GM19023 (cell line): ENCODE measurements around the gene MFSD11.
"Not testable (repeated sequence)": the region's sequence is repeated elsewhere in the genome, so short reads cannot be mapped to it uniquely, and the experiment has no call there.

Experiments used
- ATAC-seq: cut with Tn5 transposase; IDR thresholded peaks from one replicate; pipeline ENCODE4 v1.9.1; 2021; ENCODE audit warnings: mild to moderate bottlenecking, moderate library complexity; ENCODE audit not compliant: unreplicated experiment

Gene MFSD11

DNA sequence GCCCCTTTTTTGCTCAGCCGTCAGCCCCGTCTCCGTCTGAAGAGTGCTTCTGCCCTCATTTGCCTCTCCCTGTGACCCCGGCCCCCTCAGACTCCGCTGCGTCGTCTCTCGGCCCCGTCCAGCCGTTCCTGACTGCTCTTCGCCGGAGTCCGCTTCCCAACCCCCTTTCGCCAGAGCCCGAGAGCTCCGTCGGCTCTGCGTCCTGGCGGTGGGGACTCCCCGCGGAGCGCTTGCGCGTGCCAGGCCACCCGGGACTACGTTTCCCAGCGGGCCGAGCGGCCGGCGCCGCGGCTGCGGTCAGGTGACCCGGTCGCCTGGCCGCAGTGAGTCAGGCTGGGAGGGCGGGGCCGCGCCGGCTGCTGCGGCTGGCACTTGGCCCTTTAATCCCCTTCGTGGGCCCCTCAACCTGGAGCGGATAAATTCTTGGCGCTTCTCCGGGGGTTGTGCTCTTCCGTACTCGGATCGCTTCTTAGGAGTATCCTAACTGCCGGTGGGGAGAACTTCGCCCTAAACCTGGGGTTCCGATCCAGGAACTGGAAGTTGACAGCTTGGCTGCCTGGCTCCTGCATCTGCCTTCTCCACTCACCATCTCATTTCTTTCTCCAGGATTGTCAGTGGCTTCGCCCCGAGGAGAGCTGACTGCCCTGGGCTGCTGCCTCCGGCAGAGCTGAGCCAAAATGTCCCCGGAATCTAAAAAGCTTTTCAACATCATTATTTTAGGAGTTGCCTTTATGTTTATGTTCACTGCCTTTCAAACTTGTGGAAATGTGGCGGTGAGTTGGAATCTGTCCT is at the start of gene MFSD11:
Gene MFSD11 (plus strand): TSS at position 444 of the 792 bp plus-strand sequence. CDS start 234 bp downstream, at position 678.
- peak; percentile 60 for ATAC-seq

DNA sequence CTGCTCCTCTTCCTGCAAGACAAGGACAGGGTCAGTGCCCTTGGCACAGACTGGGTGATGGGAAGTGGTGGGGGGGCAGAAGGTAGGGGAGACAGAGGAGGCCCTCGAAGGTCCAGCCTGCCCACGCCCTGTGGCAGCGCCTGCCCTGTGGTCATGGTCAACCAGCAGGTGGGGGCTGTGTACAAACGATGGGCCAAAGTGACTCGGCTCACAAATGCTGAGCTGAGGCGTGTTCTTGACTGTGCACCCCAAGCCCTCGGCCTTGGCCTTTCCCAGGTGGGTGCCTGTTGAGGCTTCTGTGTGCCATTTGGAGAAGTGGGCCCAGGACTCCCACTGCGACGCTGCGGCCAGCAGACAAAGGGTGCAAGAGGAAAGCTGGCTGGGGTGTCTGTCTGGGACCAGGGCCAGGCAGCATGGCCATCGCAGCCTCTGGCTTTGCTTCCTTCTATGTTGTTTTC is 49.7 kb upstream of the MFSD11 start:
- no peak for ATAC-seq

DNA sequence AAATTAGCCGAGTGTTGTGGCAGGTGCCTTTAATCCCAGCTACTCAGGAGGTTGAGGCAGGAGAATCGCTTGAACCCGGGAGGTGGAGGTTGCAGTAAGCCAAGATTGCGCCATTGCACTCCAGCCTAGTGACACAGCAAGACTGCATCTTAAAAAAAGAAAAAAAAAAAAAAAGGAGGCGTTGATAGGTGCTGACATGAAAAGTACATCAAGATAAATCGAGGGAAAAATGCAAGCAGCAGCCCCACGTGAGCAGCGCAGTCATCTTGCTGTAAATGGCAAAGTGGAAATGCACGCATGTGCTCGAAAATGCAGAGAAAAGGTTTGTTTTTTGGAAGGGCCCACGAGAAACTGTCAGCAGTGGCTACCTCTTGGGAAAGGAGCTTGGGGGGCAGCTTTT is 48.1 kb upstream of the MFSD11 start:
- no peak for ATAC-seq

DNA sequence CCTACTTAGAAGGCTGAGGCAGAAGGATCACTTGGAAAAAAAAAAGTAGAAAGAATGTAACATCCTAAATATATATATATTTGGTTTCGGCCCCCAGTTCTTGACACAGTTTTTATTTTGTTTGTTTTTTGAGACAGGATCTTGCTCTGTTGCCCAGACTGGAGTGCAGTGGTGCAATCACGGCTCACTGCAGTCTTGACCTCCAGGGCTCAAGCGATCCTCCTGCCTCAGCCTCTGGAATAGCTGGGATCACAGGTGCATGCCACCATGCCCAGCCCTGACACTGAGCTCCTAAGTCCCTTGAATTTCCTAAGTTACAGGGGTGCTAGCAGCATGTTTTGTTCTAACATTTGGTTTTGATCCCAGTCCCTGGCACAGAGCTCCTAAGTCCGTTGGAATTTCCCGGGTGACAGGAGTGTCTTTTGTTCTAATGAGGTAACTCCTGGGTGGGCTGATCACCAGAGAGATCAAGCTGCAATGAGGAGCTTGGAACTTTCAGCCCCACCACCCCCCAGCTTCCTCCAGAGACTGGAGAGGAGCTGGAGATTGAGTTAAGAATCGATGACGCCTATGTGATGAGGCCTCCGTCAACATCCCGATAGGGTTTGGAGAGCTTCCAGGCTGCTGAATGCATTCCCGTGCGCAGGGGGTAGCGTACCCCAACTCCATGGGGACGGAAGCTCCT is 47.2 kb upstream of the MFSD11 start:
- no peak for ATAC-seq

DNA sequence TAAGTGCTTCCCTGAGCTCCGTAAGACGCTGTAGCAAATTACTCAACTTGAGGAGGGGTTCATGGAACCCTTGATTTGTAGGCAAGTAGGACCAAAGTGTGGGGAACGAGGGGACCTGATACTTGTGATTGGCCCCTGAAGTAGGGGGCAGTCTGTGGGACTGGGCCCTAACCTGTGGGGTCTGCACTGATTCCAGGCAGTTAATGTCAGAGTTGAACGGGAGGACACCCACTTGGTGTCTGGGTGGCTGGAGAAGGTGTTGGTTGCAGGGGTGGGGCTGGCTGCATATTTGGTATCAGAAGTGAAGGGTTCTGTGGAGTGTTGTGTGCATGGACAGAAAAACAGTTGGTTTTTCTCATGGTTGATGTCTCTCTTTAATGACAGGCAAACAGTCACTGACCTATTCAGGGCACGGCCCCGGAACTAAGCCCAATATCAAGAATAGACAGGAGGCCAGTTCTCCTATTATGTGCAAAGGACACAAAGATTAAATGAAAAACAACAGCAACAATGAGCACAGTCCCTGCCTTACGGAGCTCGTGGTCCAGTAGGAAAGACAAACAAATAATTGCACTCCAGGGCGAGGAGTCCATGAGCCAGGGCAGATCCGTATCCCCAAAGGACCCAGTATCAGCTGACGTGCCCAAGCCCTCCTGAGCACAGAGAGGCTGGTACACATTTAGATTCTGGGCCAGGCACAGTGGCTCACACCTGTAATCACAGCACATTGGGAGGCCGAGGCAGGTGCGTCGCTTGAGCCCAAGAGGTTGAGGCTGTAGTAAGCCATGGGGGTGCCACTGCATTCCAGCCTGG is 46.3 kb upstream of the MFSD11 start:
- no peak for ATAC-seq

DNA sequence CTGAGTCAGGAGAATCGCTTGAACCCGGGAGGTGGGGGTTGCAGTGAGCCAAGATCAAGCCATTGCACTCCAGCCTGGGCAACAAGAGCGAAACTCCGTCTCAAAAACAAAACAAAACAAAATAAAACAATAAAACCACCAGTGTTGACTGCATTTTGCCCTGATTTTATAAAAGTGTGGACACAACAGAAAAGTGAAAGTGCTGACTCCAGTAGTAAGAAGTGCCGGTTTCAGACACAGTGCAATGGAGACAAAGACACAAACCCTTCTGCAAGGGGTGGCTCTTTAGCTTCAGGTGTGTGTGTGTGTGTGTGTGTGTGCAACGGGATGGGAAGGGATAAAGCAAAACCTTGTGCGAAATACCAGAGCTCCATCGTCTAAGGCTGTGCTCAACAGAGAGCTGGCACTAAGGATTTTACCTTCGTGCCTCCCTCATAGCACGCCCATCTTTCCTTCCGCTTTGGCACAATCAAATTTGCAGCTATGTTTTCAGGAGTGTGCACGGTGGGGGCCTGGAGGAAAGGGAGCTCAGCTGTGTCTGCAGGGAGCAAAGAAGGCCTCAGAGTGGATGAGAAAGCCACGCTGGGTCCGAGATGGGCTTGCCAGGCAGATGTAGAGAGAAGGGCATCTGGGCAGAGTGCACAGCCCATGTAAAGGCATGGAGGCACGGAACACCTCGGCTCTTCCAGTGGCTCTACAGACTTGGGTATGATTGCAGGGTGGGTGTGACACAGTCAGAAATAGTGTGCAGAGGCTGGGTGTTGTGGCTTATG is 42.7 kb upstream of the MFSD11 start:
- no peak for ATAC-seq

DNA sequence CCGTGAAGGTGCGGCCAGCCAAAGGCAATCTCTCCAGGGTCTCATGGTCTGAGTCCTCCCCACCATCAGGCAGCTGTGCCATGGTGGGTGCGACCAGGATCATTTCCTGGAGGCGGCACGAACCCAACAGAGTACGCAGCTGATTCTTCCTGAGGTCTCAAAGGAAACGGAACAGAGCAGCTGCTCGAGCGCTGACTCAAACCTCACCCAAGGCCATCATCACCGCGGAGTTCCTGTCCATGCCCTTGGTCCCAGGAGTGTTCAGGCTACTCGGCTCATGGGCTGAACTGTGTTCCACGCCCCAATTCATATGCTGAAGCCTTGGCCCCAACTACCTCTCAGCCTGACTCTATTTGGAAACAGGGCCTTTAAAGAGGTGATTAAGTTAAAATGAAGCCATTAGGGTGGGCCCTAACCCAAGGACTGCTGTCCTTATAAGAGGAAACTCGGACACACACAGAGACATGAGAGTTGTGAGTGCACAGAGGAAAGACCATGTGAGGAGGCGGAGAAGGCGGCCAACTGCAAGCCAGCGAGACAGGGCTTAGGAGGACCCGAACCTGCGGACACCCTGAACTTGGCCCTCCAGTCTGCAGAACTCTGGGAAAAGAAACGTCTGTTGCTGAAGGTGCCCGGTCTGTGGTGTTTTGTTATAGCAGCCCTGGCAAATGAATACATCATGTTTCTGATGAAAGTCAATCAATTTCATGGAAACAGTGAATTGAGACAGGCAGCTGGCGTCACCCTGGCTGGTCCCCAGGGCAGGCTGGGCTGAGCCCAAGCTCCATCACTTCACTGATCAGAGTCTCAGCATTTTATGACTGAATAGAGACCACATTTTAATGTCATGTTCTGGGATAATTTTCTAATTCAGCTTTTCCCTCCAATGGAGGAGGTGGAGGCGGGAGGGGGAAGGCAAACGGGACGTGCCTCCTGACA is 40.9 kb upstream of the MFSD11 start:
- ATAC-seq: peak; percentile 48

DNA sequence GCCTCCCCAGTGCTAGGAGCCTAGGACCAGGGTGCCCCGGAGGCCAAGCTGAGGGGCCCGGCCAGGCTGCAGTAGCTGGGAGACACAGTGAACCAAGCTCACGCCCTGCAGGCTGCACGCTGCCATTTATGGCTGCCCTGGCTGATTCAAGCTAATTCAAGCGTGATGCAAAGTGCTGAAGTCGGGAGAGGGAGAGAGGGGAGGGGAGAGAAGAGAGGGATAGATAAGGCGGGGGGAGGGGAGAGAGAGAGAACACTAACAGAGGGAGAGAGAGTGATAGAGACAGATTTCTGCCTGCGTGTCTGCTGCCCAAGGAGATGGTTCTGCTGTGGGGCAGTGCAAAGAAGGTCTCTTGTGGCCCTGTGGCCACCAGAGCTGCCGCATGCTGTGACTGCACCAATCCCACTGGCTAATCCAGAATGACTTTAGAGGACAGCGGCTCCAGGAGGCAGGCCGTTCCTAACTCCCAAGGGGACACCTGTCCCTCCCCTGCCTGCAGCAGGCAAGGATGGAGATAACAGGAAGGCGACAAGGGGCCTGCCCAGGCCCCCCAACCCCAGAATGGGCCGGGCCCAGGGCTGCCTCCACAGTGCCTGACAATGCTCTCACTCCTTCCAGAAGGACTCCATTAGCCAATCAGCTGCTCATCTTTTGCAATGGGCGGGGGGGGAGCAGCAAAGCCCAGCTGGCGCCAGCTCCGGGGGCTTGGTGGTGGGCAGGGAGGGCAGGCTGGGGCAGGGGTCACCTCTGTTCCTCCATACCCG is 40.0 kb upstream of the MFSD11 start:
- no peak for ATAC-seq

DNA sequence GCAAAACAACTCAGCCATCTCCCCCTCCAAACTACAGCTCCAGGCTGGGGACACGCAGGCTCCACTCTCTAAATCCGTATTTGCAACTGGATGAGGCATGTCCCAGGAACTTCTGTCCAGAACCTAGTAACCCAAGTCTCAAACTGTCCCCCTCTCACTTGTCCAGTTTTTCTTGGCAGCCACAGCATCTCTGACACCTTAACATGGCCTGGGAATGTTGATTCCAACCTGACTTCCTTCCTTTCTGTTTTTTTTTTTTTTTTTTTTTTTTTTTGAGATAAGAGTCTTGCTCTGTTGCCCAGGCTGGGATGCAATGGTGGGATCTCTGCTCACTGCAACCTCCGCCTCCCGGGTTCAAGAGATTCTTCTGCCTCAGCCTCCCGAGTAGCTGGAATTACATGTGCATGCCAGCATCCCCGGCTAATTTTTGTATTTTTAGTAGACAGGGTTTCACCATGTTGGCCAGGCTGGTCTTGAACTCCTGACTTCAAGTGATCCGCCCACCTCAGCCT is 39.4 kb upstream of the MFSD11 start:
- not testable (repeated sequence) for ATAC-seq

DNA sequence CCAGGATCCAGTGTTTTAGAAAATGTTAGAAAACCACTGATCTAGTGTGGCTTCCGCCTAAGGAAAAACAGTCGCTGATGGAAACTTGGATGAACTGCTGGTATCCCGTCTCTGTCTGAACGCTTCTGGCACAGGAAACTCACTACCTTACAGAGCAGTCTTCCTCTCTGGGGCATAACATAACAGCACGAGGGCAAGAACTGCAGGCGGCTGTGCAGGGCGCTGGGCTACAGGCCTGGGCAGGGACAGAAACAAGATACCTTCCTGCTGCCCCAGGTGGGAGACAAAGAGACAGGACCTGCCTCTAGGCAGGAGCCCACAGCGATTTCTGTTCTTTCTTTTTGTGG is 37.7 kb upstream of the MFSD11 start:
- ATAC-seq: no peak

DNA sequence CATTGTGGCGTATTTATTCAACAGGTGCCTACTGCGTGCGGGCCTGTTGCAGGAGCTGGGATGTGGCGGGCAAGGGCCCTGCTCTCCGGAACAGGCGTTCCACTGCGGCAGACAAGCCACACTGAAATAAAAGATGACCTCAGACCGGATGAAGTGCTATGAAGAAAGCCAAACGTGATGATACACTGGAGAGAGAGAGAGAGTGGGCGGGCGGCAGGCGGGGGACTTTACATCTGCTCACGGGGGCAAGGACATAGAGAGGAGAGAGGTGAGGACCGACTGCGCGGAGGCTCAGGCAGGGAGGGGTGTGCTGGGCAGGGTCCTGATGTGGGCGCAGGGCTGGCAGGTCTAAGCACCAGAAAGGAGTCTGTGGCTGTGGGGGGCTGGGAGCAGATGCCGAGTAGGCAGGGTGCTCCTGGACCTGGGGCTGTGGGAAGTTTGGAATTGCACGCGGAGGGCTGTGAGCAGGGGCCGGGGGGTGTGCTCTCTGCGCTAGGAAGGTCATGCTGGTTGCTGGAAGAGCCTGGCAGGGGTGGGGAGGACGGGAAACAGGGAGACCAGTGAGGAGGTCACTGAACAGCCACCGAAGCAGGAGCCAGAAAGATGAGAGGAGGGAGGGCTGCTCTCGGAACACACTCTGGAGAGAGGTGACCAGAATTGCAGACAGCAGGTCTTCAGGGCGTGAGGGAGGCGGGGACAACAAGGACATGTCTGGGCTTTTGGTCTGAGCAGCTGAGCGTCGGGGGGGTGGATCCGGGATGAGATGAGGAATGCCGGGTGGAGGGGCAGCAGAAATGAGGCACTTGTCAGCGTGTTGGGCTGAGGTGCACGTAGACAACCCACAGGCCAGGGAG is 37.1 kb upstream of the MFSD11 start:
- ATAC-seq: no peak

DNA sequence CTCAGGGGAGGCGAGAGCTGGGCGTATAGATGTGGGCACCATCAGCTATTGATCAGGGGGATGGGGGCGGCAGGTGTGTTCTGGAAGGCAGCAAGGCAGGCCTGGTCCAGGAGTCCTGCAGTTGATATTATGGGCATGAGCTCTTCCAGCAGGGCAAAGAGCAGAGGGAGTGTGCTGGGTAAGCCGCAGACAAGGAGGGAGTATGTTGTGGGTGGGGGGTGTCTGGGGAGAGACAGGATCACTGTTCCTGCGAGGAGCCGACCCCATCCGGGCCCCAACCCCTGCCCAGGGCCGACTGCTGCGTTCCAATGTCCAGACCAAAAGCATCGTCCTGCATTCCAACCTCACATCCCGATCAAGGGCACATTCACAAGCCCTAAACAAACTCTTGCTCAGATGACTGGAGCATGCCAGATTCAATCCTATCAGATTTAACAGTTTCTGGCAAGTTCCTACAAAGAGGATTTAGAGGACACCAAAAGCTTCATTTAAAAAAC is 36.4 kb upstream of the MFSD11 start:
- ATAC-seq: no peak

DNA sequence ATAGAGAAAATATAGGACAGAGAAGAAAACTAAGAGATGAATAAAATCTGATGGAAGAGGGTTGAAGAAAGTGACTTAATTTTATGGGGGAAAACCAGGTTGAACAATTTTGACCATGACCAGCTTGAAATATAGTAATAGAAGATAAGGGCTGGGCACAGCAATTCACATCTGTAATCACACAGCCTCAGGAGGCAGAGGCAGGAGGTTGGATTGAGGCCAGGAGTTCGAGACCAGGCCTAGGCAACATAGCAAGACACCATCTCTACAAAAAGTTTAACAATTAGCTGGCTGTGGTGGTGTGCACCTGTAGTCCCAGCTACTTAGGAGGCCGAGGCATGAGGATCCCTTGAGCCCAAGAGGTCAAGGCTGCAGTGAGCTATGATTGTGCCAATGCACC is 35.8 kb upstream of the MFSD11 start:
- no peak for ATAC-seq

DNA sequence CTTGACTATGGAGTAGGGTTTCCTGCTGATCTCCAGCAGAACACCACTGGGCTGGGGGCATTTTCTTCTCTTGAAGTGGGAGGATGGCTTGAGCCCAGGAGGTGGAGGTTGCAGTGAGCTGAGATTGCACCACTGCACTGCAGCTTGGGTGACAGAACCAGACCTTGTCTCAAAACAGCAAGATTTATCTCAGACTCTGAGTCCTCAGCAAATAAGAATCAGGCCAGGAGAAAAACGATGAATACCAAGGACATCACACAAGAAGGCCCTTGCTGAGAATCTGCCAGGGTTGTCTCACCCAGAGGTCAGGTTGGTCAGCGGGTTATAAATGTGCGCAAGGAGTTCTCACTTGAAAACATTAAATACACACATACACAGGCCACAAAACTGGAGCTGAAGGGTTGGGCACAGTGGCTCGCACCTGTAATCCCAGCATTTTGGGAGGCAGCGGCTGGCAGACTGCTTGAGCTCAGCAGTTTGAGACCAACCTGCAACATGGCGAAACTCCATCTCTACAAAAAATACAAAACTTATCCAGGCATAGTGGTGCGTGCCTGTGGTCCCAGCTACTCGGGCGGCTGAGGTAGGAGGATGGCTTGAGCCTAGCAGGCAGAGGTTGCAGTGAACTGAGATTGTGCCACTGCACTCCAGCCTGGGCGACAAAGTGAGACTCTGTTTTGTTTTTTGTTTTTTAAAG is 34.8 kb upstream of the MFSD11 start:
- ATAC-seq: no peak

DNA sequence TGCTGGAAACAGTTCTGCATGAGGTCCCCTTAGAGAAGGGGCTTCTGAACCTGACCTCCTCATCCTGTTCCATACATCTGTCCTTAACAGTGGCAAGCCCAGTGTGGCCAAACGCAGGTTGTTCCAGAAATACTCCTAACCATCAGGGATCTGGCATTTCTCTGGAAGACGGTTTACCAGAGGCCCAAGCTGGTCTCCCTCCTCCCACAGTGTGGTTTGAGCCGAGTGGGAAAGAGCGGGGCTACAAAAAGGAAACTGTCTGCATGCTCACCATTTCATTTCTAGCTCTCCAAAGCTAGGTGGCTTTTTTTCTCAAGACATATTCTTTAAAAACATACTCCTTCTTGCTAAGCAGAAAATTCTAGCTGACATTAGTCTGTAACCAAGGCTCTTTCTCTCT is 33.1 kb upstream of the MFSD11 start:
- ATAC-seq: no peak

DNA sequence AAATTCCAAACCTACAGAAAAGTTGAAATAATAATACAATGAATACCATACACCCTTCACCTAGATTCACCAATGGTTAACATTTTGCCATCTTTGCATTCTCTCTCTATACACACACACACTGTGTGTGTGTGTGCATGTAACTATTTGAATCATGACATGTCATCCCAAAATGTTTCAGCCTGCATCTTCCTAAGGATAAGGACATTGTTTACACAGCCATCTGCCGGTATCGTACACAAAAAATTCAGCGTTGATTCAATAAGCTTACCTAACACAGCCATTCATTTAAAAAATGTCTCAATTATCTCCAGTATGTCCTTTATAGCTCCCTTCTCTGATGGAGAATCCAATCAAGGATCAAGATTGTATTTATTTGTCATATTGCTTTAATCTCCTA is 31.1 kb upstream of the MFSD11 start:
- no peak for ATAC-seq
